Measurements from ENCODE around the gene INPP5A. TPM values are rescaled to one million over a fixed set of nuclear protein-coding genes. Genes with fewer than 3 reads are reported as not detected.
"Not testable (repeated sequence)": the region's sequence is repeated elsewhere in the genome, so short reads cannot be mapped to it uniquely, and the experiment has no call there.

INPP5A gene
- polyA plus RNA-seq, 3 donors = 31.5 to 35.4 (median 33.1) TPM

GRCh38 chr10:132500781-132501415 lies 36.7 kb upstream of the INPP5A start:
- no peak for DNase-seq

GRCh38 chr10:132502544-132503300 lies 34.9 kb upstream of the INPP5A start:
- DNase-seq = no peak

GRCh38 chr10:132503581-132504421 lies 33.8 kb upstream of the INPP5A start:
- no peak for DNase-seq

GRCh38 chr10:132504501-132505272 lies 32.9 kb upstream of the INPP5A start:
- DNase-seq = no peak

- not testable (repeated sequence) for DNase-seq
These were observed 32.0 kb upstream of the INPP5A start for GRCh38 chr10:132505546-132505945.

- no peak for DNase-seq
These were observed 30.7 kb upstream of the INPP5A start for GRCh38 chr10:132506711-132507408.

GRCh38 chr10:132507409-132507955 lies 30.1 kb upstream of the INPP5A start:
- DNase-seq = no peak

- DNase-seq = no peak
These were observed 29.6 kb upstream of the INPP5A start for GRCh38 chr10:132507956-132508490.

- no peak for DNase-seq
These were observed 28.8 kb upstream of the INPP5A start for GRCh38 chr10:132508581-132509443.

- no peak for DNase-seq
These were observed 27.9 kb upstream of the INPP5A start for GRCh38 chr10:132509506-132510173.

- no peak for DNase-seq
These were observed 27.4 kb upstream of the INPP5A start for GRCh38 chr10:132510174-132510611.

- DNase-seq = no peak
These were observed 26.2 kb upstream of the INPP5A start for GRCh38 chr10:132511121-132512051.

GRCh38 chr10:132512052-132512442 lies 25.5 kb upstream of the INPP5A start:
- no peak for DNase-seq

GRCh38 chr10:132512693-132513345 lies 24.8 kb upstream of the INPP5A start:
- DNase-seq = no peak

GRCh38 chr10:132514821-132515520 lies 22.6 kb upstream of the INPP5A start:
- no peak for DNase-seq
